ENCODE data around the gene ALDH2.
"Not testable (repeated sequence)": the region's sequence is repeated elsewhere in the genome, so short reads cannot be mapped to it uniquely, and the experiment has no call there.

DNA sequence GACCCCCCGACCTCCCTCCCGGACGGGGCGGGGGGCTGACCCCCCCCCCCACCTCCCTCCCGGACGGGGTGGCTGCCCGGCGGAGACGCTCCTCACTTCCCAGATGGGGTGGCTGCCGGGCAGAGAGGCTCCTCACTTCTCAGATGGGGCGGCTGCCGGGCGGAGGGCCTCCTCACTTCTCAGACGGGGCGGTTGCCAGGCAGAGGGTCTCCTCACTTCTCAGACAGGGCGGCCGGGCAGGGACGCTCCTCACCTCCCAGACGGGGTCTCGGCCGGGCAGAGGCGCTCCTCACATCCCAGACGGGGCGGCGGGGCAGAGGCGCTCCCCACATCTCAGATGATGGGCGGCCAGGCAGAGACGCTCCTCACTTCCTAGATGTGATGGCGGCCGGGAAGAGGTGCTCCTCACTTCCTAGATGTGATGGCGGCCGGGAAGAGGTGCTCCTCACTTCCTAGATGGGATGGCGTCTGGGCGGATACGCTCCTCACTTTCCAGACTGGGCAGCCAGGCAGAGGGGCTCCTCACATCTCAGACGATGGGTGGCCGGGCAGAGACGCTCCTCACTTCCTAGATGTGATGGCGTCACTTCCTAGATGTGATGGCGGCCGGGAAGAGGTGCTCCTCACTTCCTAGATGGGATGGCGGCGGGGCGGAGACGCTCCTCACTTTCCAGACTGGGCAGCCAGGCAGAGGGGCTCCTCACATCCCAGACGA, 42.9 kb upstream of the ALDH2 start:
- TF ChIP-seq, protein P1, sequence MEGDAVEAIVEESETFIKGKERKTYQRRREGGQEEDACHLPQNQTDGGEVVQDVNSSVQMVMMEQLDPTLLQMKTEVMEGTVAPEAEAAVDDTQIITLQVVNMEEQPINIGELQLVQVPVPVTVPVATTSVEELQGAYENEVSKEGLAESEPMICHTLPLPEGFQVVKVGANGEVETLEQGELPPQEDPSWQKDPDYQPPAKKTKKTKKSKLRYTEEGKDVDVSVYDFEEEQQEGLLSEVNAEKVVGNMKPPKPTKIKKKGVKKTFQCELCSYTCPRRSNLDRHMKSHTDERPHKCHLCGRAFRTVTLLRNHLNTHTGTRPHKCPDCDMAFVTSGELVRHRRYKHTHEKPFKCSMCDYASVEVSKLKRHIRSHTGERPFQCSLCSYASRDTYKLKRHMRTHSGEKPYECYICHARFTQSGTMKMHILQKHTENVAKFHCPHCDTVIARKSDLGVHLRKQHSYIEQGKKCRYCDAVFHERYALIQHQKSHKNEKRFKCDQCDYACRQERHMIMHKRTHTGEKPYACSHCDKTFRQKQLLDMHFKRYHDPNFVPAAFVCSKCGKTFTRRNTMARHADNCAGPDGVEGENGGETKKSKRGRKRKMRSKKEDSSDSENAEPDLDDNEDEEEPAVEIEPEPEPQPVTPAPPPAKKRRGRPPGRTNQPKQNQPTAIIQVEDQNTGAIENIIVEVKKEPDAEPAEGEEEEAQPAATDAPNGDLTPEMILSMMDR (conservative IDR thresholded peaks at IDR 0.05; ENCODE audit: low read length), result not testable (repeated sequence)
- TF ChIP-seq EZH2phosphoT487 (IDR thresholded peaks at IDR 0.05; ENCODE audit: borderline replicate concordance), result not testable (repeated sequence)

Data from Loucy (cell line).